ENCODE data around the gene CYTH1.

The CYTH1 gene

GRCh38 chr17:78789149-78789662 lies 7.1 kb upstream of the CYTH1 start:
- Histone ChIP-seq H3K9ac (ENCODE audit: low read depth, low read length) (no peak overlapping the region), H3K9me3 (ENCODE audit: insufficient read depth, low read length, severe bottlenecking) (no peaks in the 10 kb centered on the region), H4K20me1 (ENCODE audit: insufficient read depth, low read length) (no peaks in the 10 kb centered on the region; the same call in 1 of the 2 replicates), H3K4me1 (ENCODE audit: insufficient read depth, low read length) (no peaks in the 10 kb centered on the region), H3K36me3 (ENCODE audit: insufficient read depth, low read length) (peaks cover 15% of the 10 kb centered on the region; the same call in 1 of the 2 replicates), H3K4me3 (ENCODE audit: low read depth in 1 of 2, low read length in 2 of 2) (no peak overlapping the region), H3K27me3 (ENCODE audit: insufficient read depth, low read length, poor library complexity) (no peaks in the 10 kb centered on the region), H3K27ac (ENCODE audit: low read length) (no peak overlapping the region), H3K79me2 (ENCODE audit: insufficient read depth, low read length) (no peaks in the 10 kb centered on the region), H3K4me2 (ENCODE audit: insufficient read depth, low read length) (no peak overlapping the region), H2AFZ (ENCODE audit: low read depth, low read length) (no peak overlapping the region)
- no peak for TF ChIP-seq EZH2 (IDR thresholded peaks at IDR 0.05; ENCODE audit: borderline replicate concordance, low read depth, low read length, severe bottlenecking)
- TF ChIP-seq, protein P1, sequence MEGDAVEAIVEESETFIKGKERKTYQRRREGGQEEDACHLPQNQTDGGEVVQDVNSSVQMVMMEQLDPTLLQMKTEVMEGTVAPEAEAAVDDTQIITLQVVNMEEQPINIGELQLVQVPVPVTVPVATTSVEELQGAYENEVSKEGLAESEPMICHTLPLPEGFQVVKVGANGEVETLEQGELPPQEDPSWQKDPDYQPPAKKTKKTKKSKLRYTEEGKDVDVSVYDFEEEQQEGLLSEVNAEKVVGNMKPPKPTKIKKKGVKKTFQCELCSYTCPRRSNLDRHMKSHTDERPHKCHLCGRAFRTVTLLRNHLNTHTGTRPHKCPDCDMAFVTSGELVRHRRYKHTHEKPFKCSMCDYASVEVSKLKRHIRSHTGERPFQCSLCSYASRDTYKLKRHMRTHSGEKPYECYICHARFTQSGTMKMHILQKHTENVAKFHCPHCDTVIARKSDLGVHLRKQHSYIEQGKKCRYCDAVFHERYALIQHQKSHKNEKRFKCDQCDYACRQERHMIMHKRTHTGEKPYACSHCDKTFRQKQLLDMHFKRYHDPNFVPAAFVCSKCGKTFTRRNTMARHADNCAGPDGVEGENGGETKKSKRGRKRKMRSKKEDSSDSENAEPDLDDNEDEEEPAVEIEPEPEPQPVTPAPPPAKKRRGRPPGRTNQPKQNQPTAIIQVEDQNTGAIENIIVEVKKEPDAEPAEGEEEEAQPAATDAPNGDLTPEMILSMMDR (IDR thresholded peaks at IDR 0.05; ENCODE audit: borderline replicate concordance, extremely low read depth, low read length, poor library complexity, severe bottlenecking), result no peak
- ATAC-seq (ENCODE audit: insufficient read depth, low read depth) (no peak), DNase-seq (no peak)

DNA sequence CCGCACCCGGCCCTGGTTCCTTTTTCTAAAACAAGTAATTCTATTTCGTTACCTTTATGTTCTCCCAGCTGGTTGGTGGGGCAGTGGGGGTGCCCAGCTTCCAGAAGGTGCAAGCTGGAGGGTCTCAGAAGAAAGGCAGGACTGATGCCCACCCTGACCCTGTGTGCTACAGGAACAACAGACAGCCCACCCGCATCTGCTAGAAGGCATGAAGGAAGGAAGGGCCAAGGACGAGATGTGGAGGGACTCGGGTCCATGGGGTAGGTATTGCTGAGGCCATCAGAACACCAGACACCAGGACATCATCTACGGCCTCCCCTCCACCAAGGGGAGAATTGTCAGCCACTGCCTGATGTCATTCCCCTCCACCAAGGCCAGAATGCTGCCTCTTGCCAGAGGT lies 6.4 kb upstream of the CYTH1 start:
- H3K27ac ChIP-seq (ENCODE audit: low read length), result no peak overlapping the region
- no peak for DNase-seq
- no peak overlapping the region for H3K4me3 ChIP-seq (ENCODE audit: low read depth in 1 of 2, low read length in 2 of 2)
- no peak for ATAC-seq (ENCODE audit: insufficient read depth, low read depth)
- TF ChIP-seq EZH2 (IDR thresholded peaks at IDR 0.05; ENCODE audit: borderline replicate concordance, low read depth, low read length, severe bottlenecking), result no peak
- TF ChIP-seq, protein P1 (IDR thresholded peaks at IDR 0.05; ENCODE audit: borderline replicate concordance, extremely low read depth, low read length, poor library complexity, severe bottlenecking), result no peak
- H3K4me2 ChIP-seq (ENCODE audit: insufficient read depth, low read length), result no peak overlapping the region
- H3K9ac ChIP-seq (ENCODE audit: low read depth, low read length), result no peak overlapping the region
- no peaks in the 10 kb centered on the region; the same call in 1 of the 2 replicates for H4K20me1 ChIP-seq (ENCODE audit: insufficient read depth, low read length)
- no peaks in the 10 kb centered on the region for H3K79me2 ChIP-seq (ENCODE audit: insufficient read depth, low read length)
- no peaks in the 10 kb centered on the region for H3K9me3 ChIP-seq (ENCODE audit: insufficient read depth, low read length, severe bottlenecking)
- H3K36me3 ChIP-seq (ENCODE audit: insufficient read depth, low read length), result peaks cover 8% of the 10 kb centered on the region; the same call in 1 of the 2 replicates
- no peak overlapping the region for H2AFZ ChIP-seq (ENCODE audit: low read depth, low read length)
- H3K4me1 ChIP-seq (ENCODE audit: insufficient read depth, low read length), result no peaks in the 10 kb centered on the region
- H3K27me3 ChIP-seq (ENCODE audit: insufficient read depth, low read length, poor library complexity), result no peaks in the 10 kb centered on the region

GRCh38 chr17:78787444-78787843 lies 5.4 kb upstream of the CYTH1 start:
- no peak overlapping the region for H3K4me2 ChIP-seq (ENCODE audit: insufficient read depth, low read length)

More at GRCh38 chr17:78787444-78787843, 5.4 kb upstream of the CYTH1 start:
- Histone ChIP-seq H4K20me1 (ENCODE audit: insufficient read depth, low read length) (no peaks in the 10 kb centered on the region), H3K27me3 (ENCODE audit: insufficient read depth, low read length, poor library complexity) (no peaks in the 10 kb centered on the region), H2AFZ (ENCODE audit: low read depth, low read length) (no peak overlapping the region), H3K27ac (ENCODE audit: low read length) (no peak overlapping the region), H3K9me3 (ENCODE audit: insufficient read depth, low read length, severe bottlenecking) (no peaks in the 10 kb centered on the region), H3K79me2 (ENCODE audit: insufficient read depth, low read length) (no peaks in the 10 kb centered on the region), H3K4me3 (ENCODE audit: low read depth in 1 of 2, low read length in 2 of 2) (no peak overlapping the region), H3K9ac (ENCODE audit: low read depth, low read length) (no peak overlapping the region), H3K4me1 (ENCODE audit: insufficient read depth, low read length) (peaks cover 8% of the 10 kb centered on the region), H3K36me3 (ENCODE audit: insufficient read depth, low read length) (peaks cover 4% of the 10 kb centered on the region; the same call in 1 of the 2 replicates)
- DNase-seq, result no peak
- ATAC-seq (ENCODE audit: insufficient read depth, low read depth), result no peak
- TF ChIP-seq EZH2 (IDR thresholded peaks at IDR 0.05; ENCODE audit: borderline replicate concordance, low read depth, low read length, severe bottlenecking), result no peak
- TF ChIP-seq, protein P1 (IDR thresholded peaks at IDR 0.05; ENCODE audit: borderline replicate concordance, extremely low read depth, low read length, poor library complexity, severe bottlenecking), result no peak

Measured in DND-41 (cell line).